Central memory CD8-positive, alpha-beta T cell (primary cell): ENCODE data around the gene INSR.
"Not testable (repeated sequence)": the region's sequence is repeated elsewhere in the genome, so short reads cannot be mapped to it uniquely, and the experiment has no call there.

Source experiments
- ATAC-seq: fragments of 150-1000 bp; cut with Tn5 transposase; replicated peaks from 2 replicates; pipeline ENCODE4 v1.10.0; 2022; ENCODE audit warnings: mild to moderate bottlenecking, moderate FRiP score, moderate number of reproducible peaks; ENCODE audit not compliant: poor library complexity, severe bottlenecking; ENCODE audit errors: extremely low read depth
- DNase-seq, 2 donors: peaks; one replicate each; pipeline ENCODE4 v3.0.0; 2021; ENCODE audit warnings: low spot score in 2 of 2
- H3K27ac Mint-ChIP-seq: one replicate; pipeline ENCODE4 v1.8.0; 2022; ENCODE audit warnings: low read depth, mild to moderate bottlenecking, moderate library complexity, mixed read lengths
- H3K27me3 Mint-ChIP-seq: one replicate; pipeline ENCODE4 v1.8.0; 2022; ENCODE audit warnings: mixed read lengths
- H3K36me3 Mint-ChIP-seq: one replicate; pipeline ENCODE4 v1.8.0; 2022; ENCODE audit warnings: mild to moderate bottlenecking, moderate library complexity, mixed read lengths; ENCODE audit not compliant: insufficient read depth
- H3K4me1 Mint-ChIP-seq: one replicate; pipeline ENCODE4 v1.8.0; 2022; ENCODE audit warnings: mixed read lengths
- H3K4me3 Mint-ChIP-seq: one replicate; pipeline ENCODE4 v1.8.0; 2022; ENCODE audit warnings: mild to moderate bottlenecking, moderate library complexity, mixed read lengths
- H3K9me3 Mint-ChIP-seq: one replicate; pipeline ENCODE4 v1.8.0; 2022; ENCODE audit warnings: mixed read lengths

The INSR gene

DNA sequence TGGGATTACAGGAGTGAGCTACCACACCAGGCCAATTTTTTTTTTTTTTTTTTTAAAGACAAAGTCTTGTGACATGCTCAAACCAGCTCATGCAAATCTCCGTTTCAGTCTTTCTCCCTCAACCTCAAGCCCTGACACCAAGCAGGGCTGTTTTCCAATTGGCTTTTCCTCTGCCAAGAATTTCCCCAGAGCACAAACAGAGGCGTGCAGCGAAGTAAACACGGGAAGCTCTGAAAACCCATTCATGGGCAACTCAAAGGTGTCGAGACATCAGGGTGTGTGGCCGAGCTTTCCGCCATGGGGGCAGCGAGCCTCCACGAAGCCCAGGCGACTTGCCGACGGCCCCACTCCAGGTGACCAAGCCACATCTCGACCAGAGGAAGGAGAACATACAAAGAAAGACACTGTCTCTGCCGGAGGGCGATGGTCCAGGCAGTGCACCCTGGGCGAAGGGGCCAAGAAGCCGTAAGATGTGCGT, 70.0 kb downstream of the INSR start:
- DNase-seq (no peak), ATAC-seq (no peak)
- H3K27me3 Mint-ChIP-seq = peaks cover 21% of the 10 kb centered on the region
- H3K9me3 Mint-ChIP-seq = no peaks in the 10 kb centered on the region
- H3K4me3 Mint-ChIP-seq = no peak overlapping the region
- no peak overlapping the region for H3K27ac Mint-ChIP-seq
- H3K36me3 Mint-ChIP-seq = peaks cover 1% of the 10 kb centered on the region
- no peaks in the 10 kb centered on the region for H3K4me1 Mint-ChIP-seq

DNA sequence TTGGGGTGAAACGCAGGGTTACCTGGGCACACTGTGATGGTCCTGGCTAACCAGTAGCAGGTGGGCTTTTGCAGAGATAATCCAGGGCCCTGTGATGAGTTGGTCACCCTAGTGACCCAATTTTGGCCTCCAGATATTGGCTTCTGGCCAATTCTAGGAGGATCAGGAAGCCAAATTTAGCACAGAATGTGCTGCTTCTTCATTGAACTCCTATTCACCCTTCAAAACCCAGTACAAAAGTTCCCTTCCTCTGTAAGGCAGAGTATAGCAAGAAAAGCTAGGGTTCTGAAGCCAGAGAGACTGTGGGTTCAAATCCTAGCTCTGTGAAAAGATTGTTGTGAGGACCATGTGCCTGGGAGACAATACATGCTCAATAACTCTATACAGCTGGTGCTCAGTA, 70.8 kb downstream of the INSR start:
- Mint-ChIP-seq H3K27ac (no peak overlapping the region), H3K4me1 (no peaks in the 10 kb centered on the region), H3K4me3 (no peak overlapping the region), H3K36me3 (peaks cover 1% of the 10 kb centered on the region), H3K9me3 (no peaks in the 10 kb centered on the region), H3K27me3 (peaks cover 21% of the 10 kb centered on the region)
- ATAC-seq (no peak), DNase-seq (no peak)

DNA sequence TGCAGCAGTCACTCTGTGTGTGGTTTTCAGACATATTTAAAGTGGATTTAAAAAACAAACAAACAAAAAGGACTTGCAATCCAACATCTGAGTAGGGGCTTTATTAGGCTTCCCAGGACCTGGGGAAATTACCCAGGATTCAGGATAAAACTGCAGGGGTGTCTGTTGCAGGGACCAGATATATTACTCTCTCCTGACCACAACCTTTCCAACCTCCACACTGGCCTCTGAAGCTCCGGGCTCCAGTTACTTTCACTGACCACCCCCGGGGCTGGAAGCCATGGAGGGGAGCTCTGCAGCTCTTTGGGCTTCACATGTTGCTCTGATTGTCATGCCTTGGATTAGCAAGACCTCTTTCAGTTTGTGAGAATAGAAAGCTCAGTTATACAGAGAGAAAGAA, 75.2 kb downstream of the INSR start:
- Mint-ChIP-seq H3K4me1 (no peaks in the 10 kb centered on the region), H3K9me3 (no peaks in the 10 kb centered on the region), H3K27me3 (peaks cover 30% of the 10 kb centered on the region), H3K27ac (no peak overlapping the region), H3K4me3 (no peak overlapping the region), H3K36me3 (no peaks in the 10 kb centered on the region)
- ATAC-seq (no peak), DNase-seq (no peak)

DNA sequence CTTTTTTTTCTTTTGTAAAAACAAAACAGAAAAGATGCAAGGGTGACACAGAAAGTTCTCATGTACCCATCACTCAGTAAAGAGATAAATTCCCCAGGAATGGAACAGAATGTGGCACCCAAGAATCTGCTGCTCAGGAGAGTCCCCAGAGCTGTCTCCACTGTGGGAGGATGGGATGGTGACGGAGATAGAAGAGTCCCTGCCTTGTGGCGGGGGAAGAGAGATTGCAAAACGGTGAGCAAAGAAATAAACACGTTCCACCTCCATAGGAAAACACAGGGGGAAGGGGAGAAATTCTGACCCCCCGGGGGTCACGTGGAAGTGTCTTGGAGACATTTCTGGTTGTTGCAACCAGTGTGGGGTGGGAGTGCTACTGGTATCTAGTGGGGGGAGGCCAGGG, 76.4 kb downstream of the INSR start:
- DNase-seq = no peak
- no peaks in the 10 kb centered on the region for H3K36me3 Mint-ChIP-seq
- no peaks in the 10 kb centered on the region for H3K9me3 Mint-ChIP-seq
- no peak overlapping the region for H3K27ac Mint-ChIP-seq
- no peaks in the 10 kb centered on the region for H3K4me1 Mint-ChIP-seq
- peaks cover 37% of the 10 kb centered on the region for H3K27me3 Mint-ChIP-seq
- no peak overlapping the region for H3K4me3 Mint-ChIP-seq
- no peak for ATAC-seq

DNA sequence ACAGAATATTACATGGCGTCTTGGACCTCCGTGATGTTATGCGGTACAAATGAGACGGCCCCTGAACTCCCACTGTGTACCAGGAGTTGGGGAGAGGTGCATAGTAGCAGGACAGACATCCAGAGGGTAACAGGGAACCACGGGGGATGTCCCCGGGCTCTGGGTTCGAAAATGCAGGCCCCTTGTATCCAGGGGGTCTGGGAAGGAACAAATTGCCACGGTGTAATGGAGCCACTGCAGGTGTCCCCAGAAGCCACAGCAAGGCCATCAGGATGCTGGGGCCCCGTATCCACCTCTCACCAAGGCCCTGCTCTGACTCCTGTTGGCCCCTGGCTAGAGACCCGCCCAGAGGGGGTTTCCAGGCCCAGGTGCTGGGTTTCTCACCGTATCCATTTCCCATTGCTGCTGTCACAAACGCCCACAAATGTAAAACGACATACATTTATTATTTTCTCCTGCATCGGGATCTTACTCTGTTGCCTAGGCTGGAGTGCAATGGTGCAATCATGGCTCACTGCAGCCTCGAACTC, 77.8 kb downstream of the INSR start:
- no peaks in the 10 kb centered on the region for H3K36me3 Mint-ChIP-seq
- peaks cover 43% of the 10 kb centered on the region for H3K27me3 Mint-ChIP-seq
- DNase-seq = no peak
- H3K9me3 Mint-ChIP-seq = no peaks in the 10 kb centered on the region
- no peak overlapping the region for H3K4me3 Mint-ChIP-seq
- H3K4me1 Mint-ChIP-seq = no peaks in the 10 kb centered on the region
- no peak overlapping the region for H3K27ac Mint-ChIP-seq
- no peak for ATAC-seq

DNA sequence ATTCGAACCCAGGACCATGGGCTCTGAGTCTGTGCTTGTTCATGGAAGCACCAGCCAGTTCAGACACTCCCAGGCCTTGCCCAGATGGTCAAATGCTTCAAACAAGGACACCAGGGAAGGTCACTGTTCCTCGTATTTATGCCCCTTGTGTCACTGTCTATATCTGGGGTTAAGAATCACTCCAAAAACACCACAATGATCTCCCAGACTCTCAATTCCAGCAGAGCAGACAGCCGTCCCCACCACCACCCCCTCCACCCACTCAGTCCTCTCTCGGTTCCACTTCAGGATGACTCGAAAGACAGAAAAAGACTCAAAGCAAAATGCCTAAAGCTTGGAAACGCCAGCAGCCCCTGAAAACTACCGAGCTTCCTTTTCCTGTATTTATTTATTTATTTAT, 79.0 kb downstream of the INSR start:
- ATAC-seq = no peak
- Mint-ChIP-seq H3K4me1 (no peaks in the 10 kb centered on the region), H3K27ac (no peak overlapping the region), H3K4me3 (no peak overlapping the region), H3K36me3 (peaks cover 2% of the 10 kb centered on the region), H3K9me3 (no peaks in the 10 kb centered on the region), H3K27me3 (peaks cover 48% of the 10 kb centered on the region)
- no peak for DNase-seq

DNA sequence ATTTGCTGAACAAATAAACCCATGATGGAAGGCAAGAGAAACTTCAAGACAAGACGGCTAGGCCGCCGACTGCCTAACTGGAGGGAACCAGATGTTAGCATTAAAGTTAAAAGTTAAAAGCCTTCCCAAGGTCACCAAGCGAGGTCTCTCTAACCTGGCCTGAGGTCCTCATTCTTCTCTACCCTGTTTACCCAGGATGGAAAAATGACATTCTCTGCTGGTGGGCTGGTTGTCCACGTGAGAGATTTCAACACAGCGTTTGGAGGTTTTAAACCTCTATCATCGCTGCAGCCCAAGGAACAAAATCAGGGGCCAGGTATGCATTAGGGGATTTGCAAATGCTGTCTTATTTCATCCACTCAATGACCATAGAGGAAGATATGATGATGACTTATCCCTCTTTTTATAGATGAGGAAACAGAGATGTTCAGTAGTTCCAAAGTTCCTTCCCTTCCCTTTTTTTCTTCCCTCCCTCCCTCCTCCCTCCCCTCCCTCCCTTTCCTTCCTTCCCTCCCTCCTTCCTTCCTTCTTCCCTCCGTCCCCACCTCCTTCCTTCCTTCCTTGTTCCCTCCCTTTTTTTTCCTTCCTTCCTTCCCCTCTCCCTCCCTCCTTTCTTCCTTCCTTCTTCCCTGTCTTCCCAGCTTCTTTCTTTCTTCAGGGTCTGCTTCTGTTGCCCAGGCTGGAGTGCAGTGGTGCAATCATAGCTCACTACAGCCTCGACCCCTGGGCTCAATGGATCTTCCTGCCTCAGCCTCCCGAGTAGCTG, 79.7 kb downstream of the INSR start:
- H3K27me3 Mint-ChIP-seq = peaks cover 48% of the 10 kb centered on the region
- H3K36me3 Mint-ChIP-seq = peaks cover 2% of the 10 kb centered on the region
- DNase-seq (no peak), ATAC-seq (no peak)
- H3K4me1 Mint-ChIP-seq = no peaks in the 10 kb centered on the region
- no peaks in the 10 kb centered on the region for H3K9me3 Mint-ChIP-seq
- H3K4me3 Mint-ChIP-seq = no peak overlapping the region
- no peak overlapping the region for H3K27ac Mint-ChIP-seq

DNA sequence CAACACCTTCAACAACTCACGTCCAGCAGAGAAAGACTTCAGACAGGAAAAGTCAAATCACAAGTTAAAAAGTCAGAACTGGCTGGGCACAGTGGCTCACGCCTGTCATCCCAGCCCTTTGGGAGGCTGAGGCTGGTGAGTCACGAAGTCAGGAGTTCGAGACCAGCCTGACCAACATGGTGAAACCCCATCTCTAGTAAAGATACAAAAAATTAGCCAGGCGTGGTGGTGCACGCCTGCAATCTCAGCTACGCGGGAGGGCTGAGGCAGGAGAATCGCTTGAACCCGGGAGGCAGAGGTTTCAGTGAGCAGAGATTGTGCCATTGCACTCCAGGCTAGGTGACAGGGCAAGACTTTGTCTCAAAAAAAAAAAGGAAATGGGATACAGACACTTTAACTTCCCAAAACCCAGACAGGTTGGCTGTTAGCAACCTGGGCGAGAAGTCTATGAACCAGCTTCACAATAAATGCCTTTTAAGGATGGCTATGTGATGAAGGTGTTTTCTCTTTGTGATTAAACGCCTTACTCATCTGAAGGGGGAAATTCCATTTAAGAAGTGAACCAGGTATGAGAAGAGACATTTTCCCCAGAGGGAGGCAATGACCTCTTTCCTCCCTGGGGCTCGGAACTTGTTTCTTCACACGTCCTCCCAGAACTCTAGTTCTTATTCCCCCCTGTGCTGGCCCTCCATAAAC, 80.4 kb downstream of the INSR start:
- Mint-ChIP-seq H3K27me3 (peaks cover 48% of the 10 kb centered on the region), H3K27ac (no peak overlapping the region), H3K4me3 (no peak overlapping the region), H3K4me1 (no peaks in the 10 kb centered on the region), H3K36me3 (peaks cover 2% of the 10 kb centered on the region), H3K9me3 (no peaks in the 10 kb centered on the region)
- DNase-seq = no peak
- ATAC-seq = no peak

DNA sequence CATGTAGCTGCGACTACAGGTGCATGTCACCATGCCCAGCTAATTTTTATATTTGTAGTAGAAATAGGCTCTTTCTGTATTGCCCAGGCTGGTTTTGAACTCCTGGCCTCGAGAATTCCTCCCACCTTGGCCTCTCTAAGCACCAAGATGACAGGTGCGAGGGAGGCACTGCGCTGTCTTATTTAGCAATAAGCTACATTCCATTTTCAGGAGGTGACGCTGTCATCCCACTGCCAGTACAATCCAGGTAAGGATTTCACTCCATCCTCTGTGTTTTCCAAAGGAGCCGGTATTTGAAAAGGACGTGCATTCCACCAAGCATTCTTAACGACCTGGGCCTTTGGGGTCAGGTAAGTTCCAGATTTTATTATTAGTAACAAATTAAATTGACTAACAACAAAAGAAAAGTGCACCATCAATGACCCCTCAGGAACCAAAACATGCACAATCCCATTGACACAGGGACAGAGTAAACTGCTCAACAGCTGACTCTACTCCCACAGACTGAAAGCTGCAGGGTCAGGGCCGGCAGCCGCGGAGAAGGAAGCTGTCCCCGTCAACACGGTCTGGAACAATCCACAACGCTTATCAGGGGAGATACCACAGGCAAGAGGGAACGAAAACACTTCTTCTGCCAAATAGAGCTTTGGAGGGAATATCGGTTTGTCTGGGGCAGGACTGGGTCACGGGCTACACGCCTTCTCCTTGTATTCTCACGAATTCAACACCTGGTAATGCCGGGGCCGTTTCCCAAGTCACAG, 82.8 kb downstream of the INSR start:
- Mint-ChIP-seq H3K36me3 (peaks cover 4% of the 10 kb centered on the region), H3K27ac (no peak overlapping the region), H3K4me1 (no peaks in the 10 kb centered on the region), H3K27me3 (peaks cover 39% of the 10 kb centered on the region), H3K4me3 (no peak overlapping the region), H3K9me3 (no peaks in the 10 kb centered on the region)
- DNase-seq (no peak), ATAC-seq (no peak)

DNA sequence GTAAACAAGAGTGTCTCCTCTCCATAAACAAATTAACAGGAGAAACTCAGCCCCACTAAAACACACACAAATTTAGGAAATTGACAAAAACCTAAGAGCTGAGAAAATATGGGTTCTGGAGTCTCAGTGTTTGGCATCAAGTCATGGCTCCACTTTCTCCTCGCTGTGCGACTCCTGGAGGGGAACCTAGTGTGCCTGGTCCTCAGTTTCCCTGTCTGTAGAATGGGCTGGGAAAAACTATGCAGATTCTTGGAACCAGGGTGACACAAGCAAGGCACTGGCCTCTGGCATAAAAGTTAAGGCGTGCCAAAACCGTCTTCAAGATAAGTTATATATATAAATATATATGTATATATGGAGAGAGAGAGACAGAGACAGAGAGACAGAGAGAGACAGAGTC, 83.9 kb downstream of the INSR start:
- Mint-ChIP-seq H3K27ac (no peak overlapping the region), H3K36me3 (peaks cover 4% of the 10 kb centered on the region), H3K4me1 (no peaks in the 10 kb centered on the region)

DNA sequence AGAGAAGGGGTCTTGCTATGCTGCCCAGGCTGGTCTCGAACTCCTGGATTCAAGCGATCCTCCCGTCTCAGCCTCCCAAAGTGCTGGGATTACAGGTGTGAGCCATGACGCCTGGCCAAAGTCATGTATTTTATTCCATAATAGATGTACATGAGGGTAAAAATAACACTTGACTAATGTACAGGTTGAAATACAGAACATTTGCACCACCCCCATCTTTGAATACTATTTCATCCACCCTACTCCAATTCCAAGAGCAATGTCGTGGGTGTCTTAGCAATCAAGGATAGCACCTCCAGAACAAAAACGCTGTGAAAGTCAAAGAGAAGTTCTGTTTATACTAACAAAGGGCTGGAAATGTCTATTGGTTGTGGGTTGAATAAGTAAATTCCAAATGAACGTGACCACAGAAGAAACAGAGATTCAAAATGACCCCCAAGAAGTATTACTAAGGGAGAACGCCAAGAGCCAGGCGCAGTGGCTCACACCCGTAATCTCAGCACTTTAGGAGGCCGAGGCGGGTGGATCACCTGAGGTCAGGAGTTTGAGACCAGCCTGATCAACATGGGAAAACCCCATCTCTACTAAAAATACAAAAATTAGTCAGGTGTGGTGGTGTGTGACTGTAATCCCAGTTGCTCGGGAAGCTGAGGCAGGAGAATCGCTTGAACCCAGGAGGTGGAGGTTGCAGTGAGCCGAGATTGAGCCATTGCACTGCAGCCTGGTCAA, 84.5 kb downstream of the INSR start:
- H3K27me3 Mint-ChIP-seq = peaks cover 35% of the 10 kb centered on the region
- H3K4me1 Mint-ChIP-seq, H3K9me3 Mint-ChIP-seq, H3K27ac Mint-ChIP-seq, H3K4me3 Mint-ChIP-seq, DNase-seq, ATAC-seq, H3K36me3 Mint-ChIP-seq: not testable (repeated sequence)

More for the DNA sequence above, 83.9 kb downstream of the INSR start:
- no peaks in the 10 kb centered on the region for H3K9me3 Mint-ChIP-seq
- no peak for ATAC-seq
- peaks cover 41% of the 10 kb centered on the region for H3K27me3 Mint-ChIP-seq
- no peak overlapping the region for H3K4me3 Mint-ChIP-seq
- no peak for DNase-seq

DNA sequence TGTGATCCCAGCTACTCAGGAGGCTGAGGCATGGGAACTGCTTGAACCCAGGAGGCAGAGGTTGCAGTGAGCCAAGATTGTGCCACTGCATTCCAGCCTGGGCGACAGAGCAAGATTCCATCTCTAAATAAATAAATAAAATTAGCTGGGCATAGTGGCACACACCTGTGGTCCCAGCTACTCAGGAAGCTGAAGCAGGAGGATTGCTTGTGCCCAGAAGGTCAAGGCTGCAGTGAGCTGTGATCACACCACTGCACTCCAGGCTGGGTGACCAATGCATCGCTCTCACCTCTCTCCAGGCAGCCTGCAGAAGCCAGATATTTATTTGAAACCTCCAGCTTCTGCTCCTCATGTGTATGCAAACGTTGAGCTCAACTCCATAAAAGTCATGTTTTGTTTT, 85.2 kb downstream of the INSR start:
- H3K27ac Mint-ChIP-seq, DNase-seq, ATAC-seq, H3K4me3 Mint-ChIP-seq, H3K36me3 Mint-ChIP-seq, H3K4me1 Mint-ChIP-seq, H3K9me3 Mint-ChIP-seq: not testable (repeated sequence)
- peaks cover 32% of the 10 kb centered on the region for H3K27me3 Mint-ChIP-seq
